ENCODE results near the gene GSG1. TPM values are rescaled to one million over a fixed set of nuclear protein-coding genes. Genes with fewer than 3 reads are reported as not detected.

The GSG1 gene
- total and polyA plus RNA-seq, 2 donors (not counting 3 experiments of a cell fraction or from before 2014, with no cell fraction given), result not detected

DNA sequence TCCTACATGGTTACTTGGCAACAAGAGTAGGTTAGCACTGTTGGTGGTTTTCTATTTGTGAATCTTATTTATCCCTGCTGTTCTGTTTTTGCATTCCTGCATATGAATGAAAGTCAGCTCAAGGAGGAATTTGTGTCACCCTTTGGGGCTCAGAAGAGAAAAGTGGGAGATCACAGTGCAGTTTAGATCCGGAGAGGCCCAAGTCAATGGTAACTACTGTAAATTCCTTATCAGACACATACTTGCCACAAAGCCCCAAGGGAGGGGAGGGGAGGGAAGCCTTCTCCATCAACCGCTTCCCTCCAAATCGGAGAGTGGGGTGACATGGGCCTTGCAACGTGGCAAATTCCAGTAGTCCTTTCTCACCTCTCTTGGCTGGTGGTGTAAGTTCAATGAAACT is 15.0 kb downstream of the GSG1 start:
- Histone ChIP-seq H2AFZ (ENCODE audit: low read depth, low read length) (no peak overlapping the region), H3K9ac (replicated peaks; ENCODE audit: extremely low read depth, insufficient read depth, low read length) (no peak overlapping the region), H3K4me1 (ENCODE audit: control insufficient read depth, extremely low read depth, insufficient read depth, low read length) (peaks cover 5% of the 10 kb centered on the region), H3K27ac (ENCODE audit: insufficient read depth, low read depth, low read length) (no peak overlapping the region), H3K9me3 (replicated peaks; ENCODE audit: control insufficient read depth, insufficient read depth, low read length) (no peaks in the 10 kb centered on the region), H3K36me3 (ENCODE audit: control insufficient read depth in 2 of 2, extremely low read depth in 1 of 2, insufficient read depth in 2 of 2, low read length in 2 of 2) (no peaks in the 10 kb centered on the region), H3K4me2 (ENCODE audit: insufficient read depth, low read length) (no peak overlapping the region), H3K9me1 (replicated peaks; ENCODE audit: control insufficient read depth, extremely low read depth, insufficient read depth, low read length) (no peaks in the 10 kb centered on the region), H3K79me2 (ENCODE audit: control insufficient read depth, insufficient read depth, low read length) (no peaks in the 10 kb centered on the region), H3K27me3 (ENCODE audit: control insufficient read depth in 2 of 2, insufficient read depth in 2 of 2, low read length in 2 of 2) (no peaks in the 10 kb centered on the region), H3K4me3 (replicated peaks in 1 of 3; ENCODE audit: insufficient read depth in 1 of 3, low read depth in 1 of 3, low read length in 3 of 3) (no peak overlapping the region), H4K20me1 (replicated peaks; ENCODE audit: control insufficient read depth, extremely low read depth, insufficient read depth, low read length) (no peaks in the 10 kb centered on the region)
- TF ChIP-seq, protein P1, sequence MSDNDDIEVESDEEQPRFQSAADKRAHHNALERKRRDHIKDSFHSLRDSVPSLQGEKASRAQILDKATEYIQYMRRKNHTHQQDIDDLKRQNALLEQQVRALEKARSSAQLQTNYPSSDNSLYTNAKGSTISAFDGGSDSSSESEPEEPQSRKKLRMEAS (IDR thresholded peaks at IDR 0.05; ENCODE audit: insufficient read depth, insufficient read length), result no peak
- TF ChIP-seq POLR2AphosphoS5 (IDR thresholded peaks at IDR 0.05; ENCODE audit: insufficient read depth, low read depth, low read length), result no peak
- no peak for TF ChIP-seq EZH2 (IDR thresholded peaks at IDR 0.05; ENCODE audit: borderline replicate concordance, low read depth, low read length, severe bottlenecking)
- no peak for TF ChIP-seq JUN (IDR thresholded peaks at IDR 0.05; ENCODE audit: borderline replicate concordance, insufficient read depth, insufficient read length, low read depth)
- no peak for TF ChIP-seq POLR2A (IDR thresholded peaks at IDR 0.05; ENCODE audit: low read depth, low read length)
- no peak for TF ChIP-seq GATA2 (IDR thresholded peaks at IDR 0.05; ENCODE audit: insufficient read depth, insufficient read length, low read depth, low read length)
- TF ChIP-seq, protein P2, sequence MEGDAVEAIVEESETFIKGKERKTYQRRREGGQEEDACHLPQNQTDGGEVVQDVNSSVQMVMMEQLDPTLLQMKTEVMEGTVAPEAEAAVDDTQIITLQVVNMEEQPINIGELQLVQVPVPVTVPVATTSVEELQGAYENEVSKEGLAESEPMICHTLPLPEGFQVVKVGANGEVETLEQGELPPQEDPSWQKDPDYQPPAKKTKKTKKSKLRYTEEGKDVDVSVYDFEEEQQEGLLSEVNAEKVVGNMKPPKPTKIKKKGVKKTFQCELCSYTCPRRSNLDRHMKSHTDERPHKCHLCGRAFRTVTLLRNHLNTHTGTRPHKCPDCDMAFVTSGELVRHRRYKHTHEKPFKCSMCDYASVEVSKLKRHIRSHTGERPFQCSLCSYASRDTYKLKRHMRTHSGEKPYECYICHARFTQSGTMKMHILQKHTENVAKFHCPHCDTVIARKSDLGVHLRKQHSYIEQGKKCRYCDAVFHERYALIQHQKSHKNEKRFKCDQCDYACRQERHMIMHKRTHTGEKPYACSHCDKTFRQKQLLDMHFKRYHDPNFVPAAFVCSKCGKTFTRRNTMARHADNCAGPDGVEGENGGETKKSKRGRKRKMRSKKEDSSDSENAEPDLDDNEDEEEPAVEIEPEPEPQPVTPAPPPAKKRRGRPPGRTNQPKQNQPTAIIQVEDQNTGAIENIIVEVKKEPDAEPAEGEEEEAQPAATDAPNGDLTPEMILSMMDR (IDR thresholded peaks at IDR 0.05; ENCODE audit: extremely low read depth in 1 of 2, insufficient read depth in 1 of 2, low read depth in 1 of 2, low read length in 2 of 2), result no peak
- no TSS peak for BruUV-seq (replicated peaks)
- dilution Hi-C loops (cut with MboI; ENCODE audit: extremely low pct_ligation_motif_present, low sequenced_read_pairs) (no loop called here), intact Hi-C loops (cut with micrococcal nuclease) (no loop called here)
- ChIA-PET CTCF (interaction anchor here (0.9 to 2.3 kb wide), 5 partner anchors 9 to 124 kb away, joined by 3 to 9 read pairs (median 5); no protein-coding TSS in a partner anchor), POLR2A (no interaction called here)
- DNase-seq (ENCODE audit: low read depth, low spot score), result no peak
- no peak for FAIRE-seq

Data from endothelial cell of umbilical vein (primary cell).